GM18519 (cell line): Measurements from ENCODE around the gene BORCS6.
A peak's percentile ranks its signal among the peaks of the same experiment; 100 is the strongest.
"Not testable (repeated sequence)": the region's sequence is repeated elsewhere in the genome, so short reads cannot be mapped to it uniquely, and the experiment has no call there.

Experiments
- ATAC-seq: cut with Tn5 transposase; IDR thresholded peaks from one replicate; pipeline ENCODE4 v1.9.1; 2021; ENCODE audit warnings: mild to moderate bottlenecking, moderate library complexity; ENCODE audit not compliant: unreplicated experiment, low FRiP score

The BORCS6 gene

DNA sequence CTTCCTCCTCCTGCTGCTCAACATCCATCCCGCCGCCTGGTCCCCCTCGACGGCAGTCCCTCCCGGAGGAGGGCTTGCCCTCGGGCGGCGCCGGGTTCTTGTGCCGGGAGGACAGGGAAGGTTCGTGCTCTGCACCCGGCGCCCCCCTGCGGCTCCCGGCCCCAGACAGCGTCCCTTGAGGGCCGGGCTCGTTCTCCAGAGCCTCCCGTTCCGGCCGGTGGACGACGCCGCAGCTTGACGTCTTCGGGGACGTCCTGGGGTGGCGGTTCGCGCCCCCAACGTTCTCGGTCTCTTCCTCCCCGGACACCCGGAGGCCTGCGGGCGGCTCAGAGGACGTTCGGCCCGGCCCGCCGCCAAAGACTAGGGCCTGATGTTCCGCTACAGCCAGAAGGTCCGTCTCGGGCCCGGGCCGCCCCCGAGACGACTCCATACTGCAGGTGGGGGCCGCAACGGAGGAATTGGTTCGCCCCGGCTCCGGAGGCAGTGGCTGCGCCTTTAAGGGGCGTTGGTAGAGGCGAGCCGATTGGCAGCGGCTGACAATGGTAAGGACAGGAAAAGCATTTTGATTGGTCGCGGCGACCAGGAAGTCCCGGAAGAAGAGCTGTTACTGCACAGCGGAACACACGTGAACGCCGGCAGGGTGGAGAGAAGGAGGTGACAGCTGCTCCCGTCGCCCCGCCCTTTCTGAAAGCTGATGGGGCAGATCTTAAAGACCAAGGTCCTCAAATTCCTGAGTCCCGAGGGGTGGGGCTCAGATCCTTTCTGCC, at the start of gene BORCS6:
Gene BORCS6 (minus strand): TSS at position 470 of the 767 bp plus-strand sequence. CDS start 40 bp downstream, at position 430.
- ATAC-seq: peak; percentile 40

GRCh38 chr17:8237886-8238285, 47.9 kb upstream of the BORCS6 start:
- ATAC-seq: no peak

- no peak for ATAC-seq
Measured at GRCh38 chr17:8237175-8237574, 47.2 kb upstream of the BORCS6 start.

DNA sequence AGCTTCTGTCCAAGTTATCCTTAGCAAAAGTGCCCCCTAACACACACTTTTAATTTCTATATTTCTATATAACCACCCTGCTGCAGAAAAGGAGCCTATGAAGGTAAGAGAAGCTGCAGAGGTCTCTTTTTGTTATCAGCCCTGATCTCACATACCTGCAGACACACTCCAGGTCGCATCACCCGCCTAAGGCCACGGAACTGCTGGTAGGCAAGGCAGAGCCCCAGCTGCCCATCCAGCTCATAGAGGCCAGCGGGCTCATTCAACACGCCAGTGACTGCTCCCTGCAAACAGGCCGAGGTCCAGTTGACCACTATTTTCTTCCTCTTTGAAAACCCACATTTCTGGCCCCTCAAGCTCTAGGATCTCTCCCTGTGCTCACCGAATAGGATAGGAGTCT, 45.7 kb upstream of the BORCS6 start:
- no peak for ATAC-seq

GRCh38 chr17:8234361-8235270, 44.6 kb upstream of the BORCS6 start:
- no peak for ATAC-seq

DNA sequence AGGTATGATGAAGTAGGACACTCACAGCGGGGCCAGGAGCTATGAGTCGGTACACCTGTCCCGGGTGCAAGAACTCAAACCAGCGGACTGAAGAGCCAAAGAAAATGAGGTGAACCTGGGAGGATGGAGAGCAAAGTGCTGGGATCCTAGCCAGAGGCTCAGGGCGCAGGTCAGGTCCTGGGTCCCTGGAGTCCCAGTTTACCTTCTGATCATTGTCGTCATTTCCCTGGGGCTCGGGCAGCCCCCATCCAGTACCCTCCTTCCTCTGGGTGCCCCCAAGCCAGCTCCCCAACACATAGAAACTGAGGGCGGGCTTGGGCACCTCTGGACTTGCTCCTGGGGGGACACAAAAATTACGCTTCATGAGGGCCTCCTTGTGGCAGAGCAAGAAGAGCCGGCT, 41.7 kb upstream of the BORCS6 start:
- ATAC-seq: no peak

- no peak for ATAC-seq
Measured at GRCh38 chr17:8227238-8227581, 37.2 kb upstream of the BORCS6 start.

DNA sequence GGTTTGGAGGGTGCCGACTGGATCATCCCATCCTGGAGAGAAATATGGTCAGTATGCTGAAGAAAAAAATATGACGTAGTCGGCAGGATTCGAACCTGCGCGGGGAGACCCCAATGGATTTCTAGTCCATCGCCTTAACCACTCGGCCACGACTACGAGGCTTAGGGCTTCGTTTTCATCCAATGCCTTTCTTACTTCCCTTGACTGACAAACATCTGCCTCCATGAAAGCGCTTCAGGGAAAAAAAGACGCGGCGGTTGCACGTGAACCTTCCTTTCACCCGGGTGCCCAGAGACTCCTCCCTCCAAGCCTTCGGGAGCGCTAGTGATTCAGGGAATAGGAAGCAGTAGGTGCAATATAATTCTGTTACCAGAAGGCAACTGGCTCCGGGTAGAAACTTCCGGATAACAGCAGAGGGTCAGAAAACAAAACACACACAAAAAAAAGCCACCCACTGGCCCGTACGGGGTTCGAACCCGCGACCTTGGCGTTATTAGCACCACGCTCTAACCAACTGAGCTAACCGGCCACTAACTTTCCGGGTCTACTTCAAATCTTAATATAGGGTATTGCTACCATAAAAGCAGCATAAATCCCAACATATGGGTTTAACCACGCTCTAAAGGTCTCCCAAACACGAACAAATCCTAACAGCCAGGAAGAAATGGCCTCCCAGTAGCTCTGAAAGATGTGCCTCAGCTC, 36.7 kb upstream of the BORCS6 start:
- no peak for ATAC-seq

- no peak for ATAC-seq
Measured at GRCh38 chr17:8225813-8226535, 36.0 kb upstream of the BORCS6 start.

- no peak for ATAC-seq
Measured at GRCh38 chr17:8224891-8225812, 35.2 kb upstream of the BORCS6 start.

DNA sequence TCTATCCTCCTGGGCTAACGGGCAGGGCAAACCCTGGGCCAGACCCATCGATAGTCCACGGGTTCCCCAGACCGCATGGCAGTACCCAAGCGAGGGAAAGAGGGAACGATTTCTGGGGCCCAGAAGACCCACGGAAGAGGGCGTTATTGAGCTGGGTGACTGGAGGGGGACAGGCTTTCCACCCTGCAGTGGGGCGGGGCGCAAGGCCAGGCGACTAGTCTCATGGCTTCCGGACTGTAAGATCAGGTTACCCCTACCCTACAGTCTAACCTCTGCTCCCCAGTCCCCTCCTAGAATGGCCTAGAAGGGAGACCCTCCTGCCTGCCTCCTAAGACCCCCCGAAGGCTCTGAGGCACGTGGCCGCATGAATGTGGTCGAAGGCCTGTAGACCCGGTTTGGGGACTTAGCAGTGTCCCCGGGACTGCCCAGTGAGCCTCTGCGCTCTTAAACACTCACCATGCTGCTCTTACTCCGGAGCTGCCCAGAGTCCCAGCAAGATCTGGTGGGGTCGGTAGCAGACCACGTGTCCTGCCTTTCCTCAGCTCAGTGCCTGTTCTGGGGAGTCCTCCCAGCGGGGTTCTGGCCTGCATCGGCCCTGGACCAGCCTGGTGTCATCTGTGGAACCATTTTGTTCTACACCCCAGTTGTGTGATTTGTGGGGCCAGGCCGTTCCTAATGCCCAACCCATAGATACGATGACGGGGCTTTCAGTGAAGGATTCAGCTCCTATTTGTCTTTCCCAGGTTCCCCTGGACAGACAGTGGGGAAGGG, 33.6 kb upstream of the BORCS6 start:
- ATAC-seq: no peak

DNA sequence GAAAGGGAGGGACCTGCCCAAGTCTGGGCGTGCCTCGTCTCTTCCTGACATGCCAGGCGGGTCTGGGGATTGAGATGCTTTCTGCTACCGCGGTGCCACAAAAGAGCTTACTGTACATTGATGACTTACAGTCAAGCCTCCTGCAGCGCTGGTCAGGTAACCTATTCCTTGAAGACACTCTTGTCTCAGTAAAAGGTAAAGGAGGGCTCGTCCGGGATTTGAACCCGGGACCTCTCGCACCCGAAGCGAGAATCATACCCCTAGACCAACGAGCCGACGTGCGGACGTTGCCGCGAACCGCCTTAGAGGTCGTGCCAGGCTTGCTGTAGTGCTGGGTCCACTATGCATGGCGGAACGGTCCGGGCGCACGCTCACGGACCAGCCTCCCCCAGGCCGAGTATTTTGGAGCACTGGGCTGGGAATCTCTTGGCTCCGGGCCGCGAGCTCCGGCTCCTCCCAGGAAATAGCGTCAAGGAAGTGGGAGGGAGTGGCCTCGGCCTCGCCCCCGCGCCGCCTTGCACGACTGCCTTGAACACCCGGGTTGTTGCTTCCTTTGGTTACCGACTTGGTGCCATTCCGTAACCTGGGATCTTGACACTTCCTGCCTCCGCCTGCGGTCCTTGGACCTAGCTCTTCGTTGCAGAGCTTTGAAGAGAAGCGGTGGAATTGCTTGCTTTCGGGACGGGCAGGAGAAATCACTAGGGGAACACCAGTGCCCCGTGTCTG, 32.8 kb upstream of the BORCS6 start:
- peak; percentile 18 for ATAC-seq

GRCh38 chr17:8222380-8222629, 32.3 kb upstream of the BORCS6 start:
- ATAC-seq: peak; percentile 6

- ATAC-seq: peak; percentile 32
Measured at GRCh38 chr17:8221663-8222379, 31.8 kb upstream of the BORCS6 start.

DNA sequence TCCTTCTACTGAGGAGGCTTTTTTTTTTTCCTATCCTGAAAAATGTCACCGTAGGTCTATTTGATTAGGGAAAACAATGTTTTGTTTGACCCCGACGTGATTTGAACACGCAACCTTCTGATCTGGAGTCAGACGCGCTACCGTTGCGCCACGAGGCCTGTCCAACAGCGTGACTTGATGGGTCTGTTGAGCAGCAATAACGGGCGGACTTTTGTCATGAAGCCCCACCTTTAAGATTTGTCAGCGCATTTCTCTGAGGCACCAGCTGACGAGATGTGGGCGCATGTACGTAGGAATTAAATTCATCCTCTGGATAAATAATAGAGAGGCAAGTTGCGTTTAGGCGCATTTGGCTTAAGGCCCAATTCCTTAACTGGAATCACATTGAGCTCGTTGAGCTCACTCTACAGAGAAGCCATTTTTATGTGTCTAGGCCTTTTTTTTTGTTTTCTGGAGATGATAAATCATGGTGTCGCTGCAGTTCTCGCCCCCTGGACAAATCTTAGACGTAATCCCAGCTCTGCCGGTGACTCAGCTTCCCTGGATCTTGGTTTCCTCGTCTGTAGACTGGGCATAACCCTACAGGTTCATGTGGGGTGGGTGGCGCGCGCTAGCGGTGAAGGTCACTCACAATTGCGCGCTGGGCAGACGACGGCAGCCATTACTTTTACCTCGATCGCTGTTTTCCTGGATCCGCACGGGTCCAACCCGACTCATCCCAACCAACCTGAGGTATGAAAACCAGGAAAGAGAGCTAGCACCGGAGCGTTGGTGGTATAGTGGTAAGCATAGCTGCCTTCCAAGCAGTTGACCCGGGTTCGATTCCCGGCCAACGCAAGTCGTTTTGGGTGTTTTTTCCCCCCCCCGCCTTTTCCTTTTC, 31.0 kb upstream of the BORCS6 start:
- no peak for ATAC-seq

DNA sequence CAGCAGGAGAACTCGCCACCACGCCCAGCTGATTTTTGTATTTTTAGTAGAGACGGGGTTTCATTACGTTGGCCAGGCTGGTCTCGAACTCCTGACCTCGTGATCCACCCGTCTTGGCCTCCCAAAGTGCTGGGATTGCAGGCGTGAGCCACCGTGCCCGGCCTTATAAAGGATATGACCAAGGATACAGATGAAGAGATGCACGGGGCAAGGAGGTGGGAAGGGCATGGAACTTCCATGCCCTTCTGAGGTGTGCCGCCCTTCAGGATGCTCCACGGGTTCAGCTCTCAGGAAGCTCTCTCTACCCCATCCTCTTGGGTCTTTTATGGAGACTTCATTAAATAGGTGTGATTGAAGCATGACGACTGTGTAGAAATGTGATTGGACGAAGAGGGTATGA, 24.0 kb upstream of the BORCS6 start:
- not testable (repeated sequence) for ATAC-seq
